Superior temporal gyrus (tissue), 1 donor: Measurements from ENCODE around the gene DHRS3.
"Not testable (repeated sequence)": the region's sequence is repeated elsewhere in the genome, so short reads cannot be mapped to it uniquely, and the experiment has no call there.

ENCODE experiments used
- DNase-seq: peaks from one replicate; pipeline ENCODE4 v3.0.0-alpha.2; 2016; ENCODE audit errors: extremely low spot score

DHRS3 gene

GRCh38 chr1:12578860-12579422 lies 39.1 kb downstream of the DHRS3 start:
- no peak for DNase-seq

GRCh38 chr1:12577020-12577419 lies 41.0 kb downstream of the DHRS3 start:
- DNase-seq = no peak

GRCh38 chr1:12574757-12575139 lies 43.3 kb downstream of the DHRS3 start:
- DNase-seq = no peak

- no peak for DNase-seq
These were observed 44.8 kb downstream of the DHRS3 start for GRCh38 chr1:12573015-12573825.

GRCh38 chr1:12572522-12572921 lies 45.5 kb downstream of the DHRS3 start:
- no peak for DNase-seq

- no peak for DNase-seq
These were observed 47.7 kb downstream of the DHRS3 start for GRCh38 chr1:12570291-12570690.

GRCh38 chr1:12568009-12568767 lies 49.8 kb downstream of the DHRS3 start:
- no peak for DNase-seq

GRCh38 chr1:12567288-12567819 lies 50.7 kb downstream of the DHRS3 start:
- DNase-seq = no peak

GRCh38 chr1:12566484-12567287 lies 51.3 kb downstream of the DHRS3 start:
- no peak for DNase-seq

- no peak for DNase-seq
These were observed 52.1 kb downstream of the DHRS3 start for GRCh38 chr1:12565966-12566352.

GRCh38 chr1:12565094-12565965 lies 52.7 kb downstream of the DHRS3 start:
- peak; percentile 45 for DNase-seq

GRCh38 chr1:12564251-12564650 lies 53.8 kb downstream of the DHRS3 start:
- not testable (repeated sequence) for DNase-seq

- no peak for DNase-seq
These were observed 54.9 kb downstream of the DHRS3 start for GRCh38 chr1:12562955-12563576.

GRCh38 chr1:12561121-12561520 lies 56.9 kb downstream of the DHRS3 start:
- DNase-seq = no peak

- DNase-seq = no peak
These were observed 60.8 kb downstream of the DHRS3 start for GRCh38 chr1:12556957-12557935.

GRCh38 chr1:12556368-12556930 lies 61.6 kb downstream of the DHRS3 start:
- DNase-seq = no peak

GRCh38 chr1:12555411-12556367 lies 62.3 kb downstream of the DHRS3 start:
- no peak for DNase-seq
